ENCODE data around the gene VPS37C. TPM values are rescaled to one million over a fixed set of nuclear protein-coding genes. Genes with fewer than 3 reads are reported as not detected.

VPS37C gene
- total RNA-seq, 4 donors from 2014 or later, result 28.9 to 56.9 (median 40.3) TPM

DNA sequence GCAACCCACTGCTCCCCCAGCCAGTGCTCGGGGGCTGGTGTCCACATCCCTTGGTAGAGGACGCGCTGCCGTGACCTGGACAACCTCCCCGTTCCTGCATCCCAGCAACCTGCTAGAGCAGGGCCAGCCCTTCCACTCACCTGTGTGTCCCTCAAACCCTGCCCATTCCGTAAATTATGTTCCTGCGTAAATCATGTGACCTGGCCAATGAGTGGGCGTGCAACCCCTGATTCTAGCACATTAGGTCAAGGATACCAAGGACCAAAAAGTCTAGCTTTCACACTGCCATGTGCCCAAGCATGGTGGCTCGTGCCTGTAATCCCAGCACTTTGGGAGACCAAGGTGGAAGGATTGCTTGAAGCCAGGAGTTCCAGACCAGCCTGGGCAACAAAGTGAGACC, 33.2 kb downstream of the VPS37C start:
- TF ChIP-seq POLR2A (IDR thresholded peaks at IDR 0.05), result no peak
- TF ChIP-seq, protein P1, sequence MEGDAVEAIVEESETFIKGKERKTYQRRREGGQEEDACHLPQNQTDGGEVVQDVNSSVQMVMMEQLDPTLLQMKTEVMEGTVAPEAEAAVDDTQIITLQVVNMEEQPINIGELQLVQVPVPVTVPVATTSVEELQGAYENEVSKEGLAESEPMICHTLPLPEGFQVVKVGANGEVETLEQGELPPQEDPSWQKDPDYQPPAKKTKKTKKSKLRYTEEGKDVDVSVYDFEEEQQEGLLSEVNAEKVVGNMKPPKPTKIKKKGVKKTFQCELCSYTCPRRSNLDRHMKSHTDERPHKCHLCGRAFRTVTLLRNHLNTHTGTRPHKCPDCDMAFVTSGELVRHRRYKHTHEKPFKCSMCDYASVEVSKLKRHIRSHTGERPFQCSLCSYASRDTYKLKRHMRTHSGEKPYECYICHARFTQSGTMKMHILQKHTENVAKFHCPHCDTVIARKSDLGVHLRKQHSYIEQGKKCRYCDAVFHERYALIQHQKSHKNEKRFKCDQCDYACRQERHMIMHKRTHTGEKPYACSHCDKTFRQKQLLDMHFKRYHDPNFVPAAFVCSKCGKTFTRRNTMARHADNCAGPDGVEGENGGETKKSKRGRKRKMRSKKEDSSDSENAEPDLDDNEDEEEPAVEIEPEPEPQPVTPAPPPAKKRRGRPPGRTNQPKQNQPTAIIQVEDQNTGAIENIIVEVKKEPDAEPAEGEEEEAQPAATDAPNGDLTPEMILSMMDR (IDR thresholded peaks at IDR 0.05), result no peak
- peaks cover 0 to 22% (median 0%) of the 10 kb centered on the region in 3 donors for H3K36me3 ChIP-seq
- H3K4me3 ChIP-seq, result no peak overlapping the region
- H3K9me3 ChIP-seq, result no peaks in the 10 kb centered on the region
- H3K27me3 ChIP-seq, result no peaks in the 10 kb centered on the region
- H3K4me1 ChIP-seq, result peaks cover 0 to 35% (median 10%) of the 10 kb centered on the region in 4 donors
- H3K27ac ChIP-seq, result no peak overlapping the region
- no peak for DNase-seq

DNA sequence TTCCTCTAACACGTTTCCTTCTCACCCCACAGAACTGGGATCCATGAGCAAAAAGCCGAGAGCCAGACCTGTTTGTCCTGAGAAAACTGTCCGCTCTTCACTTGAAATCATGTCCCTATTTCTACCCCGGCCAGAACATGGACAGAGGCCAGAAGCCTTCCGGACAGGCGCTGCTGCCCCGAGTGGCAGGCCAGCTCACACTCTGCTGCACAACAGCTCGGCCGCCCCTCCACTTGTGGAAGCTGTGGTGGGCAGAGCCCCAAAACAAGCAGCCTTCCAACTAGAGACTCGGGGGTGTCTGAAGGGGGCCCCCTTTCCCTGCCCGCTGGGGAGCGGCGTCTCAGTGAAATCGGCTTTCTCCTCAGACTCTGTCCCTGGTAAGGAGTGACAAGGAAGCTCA, 35.0 kb downstream of the VPS37C start:
- no peak for TF ChIP-seq POLR2A (IDR thresholded peaks at IDR 0.05)
- TF ChIP-seq, protein P1 (IDR thresholded peaks at IDR 0.05), result no peak
- Histone ChIP-seq H3K9me3 (no peaks in the 10 kb centered on the region), H3K27ac (no peak overlapping the region), H3K4me1 (peaks cover 0 to 23% (median 10%) of the 10 kb centered on the region in 4 donors), H3K27me3 (no peaks in the 10 kb centered on the region), H3K4me3 (no peak overlapping the region), H3K36me3 (peaks cover 0 to 12% (median 0%) of the 10 kb centered on the region in 3 donors)
- no peak for DNase-seq

DNA sequence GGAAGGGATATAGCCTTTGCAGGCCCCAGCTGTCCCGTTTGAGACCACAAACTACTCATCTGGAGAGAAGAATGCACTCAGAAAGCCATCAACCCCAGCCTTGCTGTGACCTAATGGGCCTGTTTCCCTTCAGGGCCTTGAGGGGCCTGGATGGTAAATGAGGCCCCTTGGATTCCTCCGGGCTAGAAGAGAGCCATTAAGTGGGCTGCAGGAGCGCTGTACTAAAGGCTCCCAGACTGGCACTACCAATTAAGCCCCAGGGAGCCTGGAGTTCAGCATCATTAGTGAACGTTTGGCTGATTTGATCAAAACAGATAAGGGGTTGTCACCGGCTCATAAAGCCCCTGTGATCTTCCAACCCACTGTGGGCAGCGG, 35.9 kb downstream of the VPS37C start:
- no peaks in the 10 kb centered on the region for H3K27me3 ChIP-seq
- no peak overlapping the region for H3K27ac ChIP-seq
- DNase-seq, result no peak
- no peak for TF ChIP-seq POLR2A (IDR thresholded peaks at IDR 0.05)
- TF ChIP-seq, protein P1 (IDR thresholded peaks at IDR 0.05), result no peak
- H3K4me3 ChIP-seq, result no peak overlapping the region
- peaks cover 0 to 12% (median 0%) of the 10 kb centered on the region in 3 donors for H3K36me3 ChIP-seq
- H3K4me1 ChIP-seq, result peaks cover 0 to 13% (median 8%) of the 10 kb centered on the region in 4 donors
- H3K9me3 ChIP-seq, result no peaks in the 10 kb centered on the region

DNA sequence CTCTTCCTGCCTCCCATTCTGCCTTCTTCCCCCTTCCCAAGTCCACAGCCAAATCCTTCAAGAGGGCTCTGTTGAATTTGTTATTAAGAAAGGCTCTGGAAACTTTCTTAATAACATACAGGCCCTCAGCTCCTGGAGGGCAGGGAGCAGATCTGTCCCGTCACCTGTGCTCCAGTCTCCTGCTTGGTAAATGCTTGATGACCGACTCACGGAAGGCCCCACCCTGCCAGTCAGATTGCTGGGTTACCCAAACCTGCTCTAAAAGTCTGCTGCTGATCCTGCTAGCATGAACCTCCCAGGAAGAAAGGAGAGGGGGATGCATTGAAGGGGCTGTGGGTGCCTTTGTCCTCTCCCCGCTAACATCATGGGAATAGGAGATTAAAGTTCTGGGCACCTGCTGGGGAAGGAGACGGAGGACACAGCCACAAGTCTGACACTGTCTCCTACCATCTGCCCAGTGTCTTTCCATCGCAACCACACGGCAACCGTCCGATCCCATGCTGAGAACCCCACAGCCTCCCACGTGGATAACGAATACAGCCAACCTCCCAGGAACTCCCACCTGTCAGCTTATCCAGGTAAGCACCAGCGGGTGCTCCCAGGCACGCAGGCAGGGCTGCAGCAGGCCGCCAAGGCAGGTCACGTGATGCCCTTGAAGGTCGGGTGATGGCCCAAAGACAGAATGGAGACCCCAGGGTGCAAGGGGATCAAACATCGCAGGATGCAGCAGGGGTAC, 36.5 kb downstream of the VPS37C start:
- TF ChIP-seq POLR2A (IDR thresholded peaks at IDR 0.05), result no peak
- TF ChIP-seq, protein P1 (IDR thresholded peaks at IDR 0.05), result no peak
- Histone ChIP-seq H3K27me3 (no peaks in the 10 kb centered on the region), H3K4me1 (peaks cover 0 to 8% (median 4%) of the 10 kb centered on the region in 4 donors), H3K27ac (no peak overlapping the region), H3K36me3 (peaks cover 0 to 12% (median 0%) of the 10 kb centered on the region in 3 donors), H3K4me3 (no peak overlapping the region), H3K9me3 (no peaks in the 10 kb centered on the region)
- no peak for DNase-seq

DNA sequence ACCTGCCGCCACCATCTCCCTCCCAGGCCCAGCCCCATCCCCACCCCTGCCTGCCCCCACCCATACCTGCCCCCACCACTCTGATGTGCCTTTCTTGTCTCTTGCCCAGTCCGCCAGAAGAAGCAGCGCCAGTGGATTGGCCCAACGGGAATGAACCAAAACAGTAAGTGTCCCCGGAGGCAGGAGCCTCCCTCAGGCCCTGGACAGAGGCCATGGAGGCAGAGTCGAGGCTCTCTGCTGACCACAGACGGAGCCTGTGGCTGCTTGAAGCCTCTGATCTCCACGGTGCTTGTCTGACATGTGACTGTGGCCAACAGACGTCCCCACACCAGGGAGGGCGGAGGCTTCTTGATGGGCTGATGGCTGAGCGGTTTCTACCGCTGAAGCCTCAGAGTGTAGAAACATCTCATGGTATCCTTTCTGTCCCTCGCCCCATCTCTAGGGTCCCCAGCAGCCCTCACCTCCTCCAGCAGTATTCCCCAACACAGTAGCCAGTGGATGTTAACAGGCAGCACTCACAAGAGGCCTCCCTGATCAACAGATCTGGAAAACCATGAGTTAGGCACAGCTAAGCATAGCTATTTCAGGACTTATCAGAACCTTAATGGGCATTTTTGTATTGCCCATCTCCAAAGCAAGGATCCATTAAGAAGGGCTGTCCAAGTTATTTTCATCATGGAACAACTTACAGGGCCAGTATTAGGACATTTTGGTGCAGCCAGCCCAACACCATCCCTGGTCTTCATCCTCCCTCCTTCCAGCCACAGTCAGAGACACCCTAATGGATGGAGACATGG, 37.3 kb downstream of the VPS37C start:
- peaks cover 0 to 12% (median 0%) of the 10 kb centered on the region in 3 donors for H3K36me3 ChIP-seq
- no peak for DNase-seq

More for the DNA sequence above, 37.3 kb downstream of the VPS37C start:
- Histone ChIP-seq H3K4me3 (no peak overlapping the region), H3K27me3 (no peaks in the 10 kb centered on the region), H3K9me3 (no peaks in the 10 kb centered on the region), H3K27ac (no peak overlapping the region), H3K4me1 (peaks cover 0 to under 1% (median 0%) of the 10 kb centered on the region in 4 donors)
- TF ChIP-seq, protein P1 (IDR thresholded peaks at IDR 0.05), result no peak
- TF ChIP-seq POLR2A (IDR thresholded peaks at IDR 0.05), result no peak
